Measurements from ENCODE around the gene GIT2.
"Not testable (repeated sequence)": the region's sequence is repeated elsewhere in the genome, so short reads cannot be mapped to it uniquely, and the experiment has no call there.

Gene GIT2

GRCh38 chr12:109993091-109993490 is 3.1 kb downstream of the GIT2 start:
- Histone ChIP-seq H3K4me3 (ENCODE audit: low read depth in 1 of 2, low read length in 2 of 2) (no peak overlapping the region), H3K9me3 (ENCODE audit: low read length) (no peaks in the 10 kb centered on the region), H3K27me3 (ENCODE audit: control insufficient read depth in 1 of 2, insufficient read depth in 2 of 2, low read length in 2 of 2) (no peaks in the 10 kb centered on the region), H3K9ac (ENCODE audit: low read length) (no peak overlapping the region), H3K36me3 (ENCODE audit: insufficient read depth, low read length) (peaks cover 22% of the 10 kb centered on the region), H3K27ac (ENCODE audit: low read depth, low read length) (no peak overlapping the region), H3K4me1 (ENCODE audit: insufficient read depth, low read length) (peaks cover 22% of the 10 kb centered on the region)

DNA sequence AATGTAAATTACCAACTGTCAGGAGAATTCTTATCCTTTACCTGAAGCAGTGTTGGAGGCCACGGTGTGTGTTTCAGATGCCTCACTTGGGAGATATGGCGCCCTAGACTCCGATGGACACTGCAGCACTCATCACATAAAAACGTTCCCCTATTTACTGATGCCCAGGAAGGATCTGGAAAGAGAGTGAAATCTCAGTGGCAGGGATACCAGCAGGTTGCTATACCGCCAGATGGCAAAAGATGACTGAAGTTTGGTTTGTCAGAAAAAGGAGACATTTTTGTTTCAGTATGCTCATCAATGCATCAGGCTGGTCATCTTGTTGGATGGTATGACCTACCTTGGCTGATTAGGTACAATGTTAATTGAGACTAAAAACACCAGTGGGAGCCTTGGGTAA is 4.6 kb downstream of the GIT2 start:
- peaks cover 30% of the 10 kb centered on the region for H3K36me3 ChIP-seq (ENCODE audit: insufficient read depth, low read length)
- no peaks in the 10 kb centered on the region for H3K9me3 ChIP-seq (ENCODE audit: low read length)
- H3K27me3 ChIP-seq (ENCODE audit: control insufficient read depth in 1 of 2, insufficient read depth in 2 of 2, low read length in 2 of 2) = no peaks in the 10 kb centered on the region
- H3K27ac ChIP-seq (ENCODE audit: low read depth, low read length) = no peak overlapping the region
- H3K4me3 ChIP-seq (ENCODE audit: low read depth in 1 of 2, low read length in 2 of 2) = no peak overlapping the region
- H3K4me1 ChIP-seq (ENCODE audit: insufficient read depth, low read length) = peaks cover 19% of the 10 kb centered on the region
- no peak overlapping the region for H3K9ac ChIP-seq (ENCODE audit: low read length)

DNA sequence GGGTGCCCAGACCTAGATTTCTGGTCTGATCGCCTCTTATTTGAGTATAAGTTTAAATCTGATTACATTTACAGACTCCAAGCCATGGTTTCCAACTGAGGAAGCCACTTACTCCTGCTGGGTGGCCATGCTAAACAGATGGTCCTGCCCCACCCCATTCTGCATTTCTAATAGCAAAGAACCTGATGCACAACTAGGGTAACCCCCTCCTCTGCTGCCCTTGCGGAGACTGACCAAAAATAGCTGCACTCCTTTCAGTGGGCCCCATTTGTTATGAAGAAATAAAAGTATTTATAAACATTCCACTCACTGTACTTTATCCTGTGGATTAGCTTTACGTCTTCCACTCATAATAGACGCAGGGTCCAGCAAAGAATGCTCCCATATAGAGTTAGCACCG is 6.8 kb downstream of the GIT2 start:
- no peaks in the 10 kb centered on the region for H3K27me3 ChIP-seq (ENCODE audit: control insufficient read depth in 1 of 2, insufficient read depth in 2 of 2, low read length in 2 of 2)
- H3K9me3 ChIP-seq (ENCODE audit: low read length) = no peaks in the 10 kb centered on the region
- H3K4me3 ChIP-seq (ENCODE audit: low read depth in 1 of 2, low read length in 2 of 2) = no peak overlapping the region
- no peak overlapping the region for H3K27ac ChIP-seq (ENCODE audit: low read depth, low read length)
- H3K9ac ChIP-seq (ENCODE audit: low read length) = no peak overlapping the region
- H3K4me1 ChIP-seq (ENCODE audit: insufficient read depth, low read length) = peaks cover 10% of the 10 kb centered on the region
- peaks cover 39% of the 10 kb centered on the region for H3K36me3 ChIP-seq (ENCODE audit: insufficient read depth, low read length)

- Histone ChIP-seq H3K9ac (ENCODE audit: low read length) (no peak overlapping the region), H3K27ac (ENCODE audit: low read depth, low read length) (no peak overlapping the region), H3K36me3 (ENCODE audit: insufficient read depth, low read length) (peaks cover 41% of the 10 kb centered on the region)
Measured at GRCh38 chr12:109988903-109989302, 7.3 kb downstream of the GIT2 start.

GRCh38 chr12:109988274-109988673 is 7.9 kb downstream of the GIT2 start:
- Histone ChIP-seq H3K27me3 (ENCODE audit: control insufficient read depth in 1 of 2, insufficient read depth in 2 of 2, low read length in 2 of 2) (no peaks in the 10 kb centered on the region), H3K27ac (ENCODE audit: low read depth, low read length) (no peak overlapping the region), H3K9ac (ENCODE audit: low read length) (no peak overlapping the region), H3K9me3 (ENCODE audit: low read length) (no peaks in the 10 kb centered on the region), H3K4me3 (ENCODE audit: low read depth in 1 of 2, low read length in 2 of 2) (no peak overlapping the region), H3K36me3 (ENCODE audit: insufficient read depth, low read length) (peaks cover 47% of the 10 kb centered on the region), H3K4me1 (ENCODE audit: insufficient read depth, low read length) (peaks cover 7% of the 10 kb centered on the region)

More at GRCh38 chr12:109988903-109989302, 7.3 kb downstream of the GIT2 start:
- no peaks in the 10 kb centered on the region for H3K9me3 ChIP-seq (ENCODE audit: low read length)
- H3K4me1 ChIP-seq (ENCODE audit: insufficient read depth, low read length) = peaks cover 7% of the 10 kb centered on the region
- H3K27me3 ChIP-seq (ENCODE audit: control insufficient read depth in 1 of 2, insufficient read depth in 2 of 2, low read length in 2 of 2) = no peaks in the 10 kb centered on the region
- no peak overlapping the region for H3K4me3 ChIP-seq (ENCODE audit: low read depth in 1 of 2, low read length in 2 of 2)

GRCh38 chr12:109987615-109988014 is 8.6 kb downstream of the GIT2 start:
- Histone ChIP-seq H3K9me3 (ENCODE audit: low read length) (no peaks in the 10 kb centered on the region), H3K4me3 (ENCODE audit: low read depth in 1 of 2, low read length in 2 of 2) (no peak overlapping the region), H3K27ac (ENCODE audit: low read depth, low read length) (no peak overlapping the region), H3K27me3 (ENCODE audit: control insufficient read depth in 1 of 2, insufficient read depth in 2 of 2, low read length in 2 of 2) (no peaks in the 10 kb centered on the region), H3K36me3 (ENCODE audit: insufficient read depth, low read length) (peaks cover 53% of the 10 kb centered on the region), H3K4me1 (ENCODE audit: insufficient read depth, low read length) (peaks cover 7% of the 10 kb centered on the region), H3K9ac (ENCODE audit: low read length) (no peak overlapping the region)

- H3K9ac ChIP-seq (ENCODE audit: low read length); H3K27me3 ChIP-seq (ENCODE audit: control insufficient read depth in 1 of 2, insufficient read depth in 2 of 2, low read length in 2 of 2): not testable (repeated sequence)
- peaks cover 63% of the 10 kb centered on the region for H3K36me3 ChIP-seq (ENCODE audit: insufficient read depth, low read length)
Measured at GRCh38 chr12:109986236-109986635, 9.9 kb downstream of the GIT2 start.

DNA sequence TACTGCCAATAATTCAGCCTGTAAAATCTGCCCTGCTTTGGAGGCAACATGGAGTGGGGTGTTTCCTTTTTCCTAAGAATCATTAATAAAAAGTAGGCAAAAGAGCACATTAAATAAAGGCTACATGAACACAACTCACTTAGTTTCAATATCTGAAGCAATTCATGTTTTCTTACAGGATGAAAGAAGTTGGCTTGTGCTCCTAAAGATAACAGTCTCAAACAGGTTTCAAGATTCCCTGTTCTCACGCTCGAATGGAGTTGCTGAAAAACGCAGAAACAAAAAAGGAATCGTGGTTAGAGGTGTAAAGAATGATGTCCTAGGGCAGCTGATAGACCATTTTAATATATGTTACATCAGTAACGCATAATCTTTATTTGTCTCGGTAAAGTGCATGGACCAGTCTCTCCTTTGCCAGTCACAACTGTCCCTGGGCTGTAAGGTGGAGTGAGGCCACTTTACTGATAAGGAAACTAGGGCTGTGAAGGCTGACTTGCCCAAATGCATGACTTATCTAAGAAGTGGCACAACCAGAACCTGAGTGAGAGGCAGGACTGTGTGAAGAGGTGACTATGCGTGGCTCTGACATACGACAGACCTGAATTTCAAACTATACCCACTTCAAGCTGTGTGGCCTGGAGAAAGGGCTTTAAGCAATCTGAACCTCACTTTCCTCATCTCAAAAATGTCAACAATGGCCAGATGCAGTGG is 12.6 kb downstream of the GIT2 start:
- Histone ChIP-seq H3K27me3 (ENCODE audit: control insufficient read depth in 1 of 2, insufficient read depth in 2 of 2, low read length in 2 of 2) (no peaks in the 10 kb centered on the region), H3K4me3 (ENCODE audit: low read depth in 1 of 2, low read length in 2 of 2) (no peak overlapping the region), H3K27ac (ENCODE audit: low read depth, low read length) (no peak overlapping the region), H3K36me3 (ENCODE audit: insufficient read depth, low read length) (peaks cover 68% of the 10 kb centered on the region), H3K9ac (ENCODE audit: low read length) (no peak overlapping the region), H3K9me3 (ENCODE audit: low read length) (no peaks in the 10 kb centered on the region), H3K4me1 (ENCODE audit: insufficient read depth, low read length) (no peaks in the 10 kb centered on the region)

More at GRCh38 chr12:109986236-109986635, 9.9 kb downstream of the GIT2 start:
- H3K4me1 ChIP-seq (ENCODE audit: insufficient read depth, low read length); H3K4me3 ChIP-seq (ENCODE audit: low read depth in 1 of 2, low read length in 2 of 2); H3K27ac ChIP-seq (ENCODE audit: low read depth, low read length); H3K9me3 ChIP-seq (ENCODE audit: low read length): not testable (repeated sequence)

DNA sequence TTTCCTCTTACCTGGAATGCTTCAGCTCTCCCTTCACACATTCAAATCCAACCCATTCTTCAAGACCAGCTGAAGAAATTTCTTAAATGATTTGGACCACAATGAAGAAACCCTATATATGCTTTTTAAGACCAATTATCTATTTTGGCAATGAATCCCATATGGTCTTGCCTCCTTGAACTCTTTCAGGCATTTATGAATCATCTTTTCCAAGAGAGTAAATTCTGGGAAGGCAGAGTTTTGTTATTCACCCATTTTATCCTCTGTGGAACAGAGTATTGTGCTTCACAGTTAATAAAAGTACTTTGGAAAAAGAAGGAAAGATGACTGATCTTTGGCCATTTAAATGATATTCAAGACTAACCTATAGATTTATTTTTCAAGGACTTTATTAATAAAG is 14.0 kb downstream of the GIT2 start:
- H3K27ac ChIP-seq (ENCODE audit: low read depth, low read length) = no peak overlapping the region
- H3K4me1 ChIP-seq (ENCODE audit: insufficient read depth, low read length) = no peaks in the 10 kb centered on the region
- H3K27me3 ChIP-seq (ENCODE audit: control insufficient read depth in 1 of 2, insufficient read depth in 2 of 2, low read length in 2 of 2) = no peaks in the 10 kb centered on the region
- H3K9me3 ChIP-seq (ENCODE audit: low read length) = no peaks in the 10 kb centered on the region
- no peak overlapping the region for H3K4me3 ChIP-seq (ENCODE audit: low read depth in 1 of 2, low read length in 2 of 2)
- peaks cover 56% of the 10 kb centered on the region for H3K36me3 ChIP-seq (ENCODE audit: insufficient read depth, low read length)
- H3K9ac ChIP-seq (ENCODE audit: low read length) = no peak overlapping the region

DNA sequence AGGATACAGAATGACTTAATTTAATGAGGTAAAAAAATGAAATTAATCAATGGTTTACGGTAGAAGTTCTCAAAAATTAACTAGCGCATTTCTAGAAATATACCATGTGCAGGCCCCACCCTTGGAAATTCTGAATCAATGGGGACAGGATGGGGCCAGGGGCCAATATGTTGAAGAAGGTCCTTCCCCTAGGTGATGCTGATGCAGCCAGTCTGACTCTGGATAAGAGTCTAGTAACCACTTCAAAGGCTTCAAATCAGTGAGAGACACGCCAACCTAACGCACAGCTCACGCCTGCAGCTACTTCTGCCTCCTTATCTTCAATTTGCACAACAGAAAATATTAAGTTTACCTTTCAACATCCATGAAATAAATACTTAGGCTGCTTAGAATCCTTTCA is 14.9 kb downstream of the GIT2 start:
- H3K9ac ChIP-seq (ENCODE audit: low read length) = no peak overlapping the region
- H3K9me3 ChIP-seq (ENCODE audit: low read length) = no peaks in the 10 kb centered on the region
- no peaks in the 10 kb centered on the region for H3K4me1 ChIP-seq (ENCODE audit: insufficient read depth, low read length)
- H3K27ac ChIP-seq (ENCODE audit: low read depth, low read length) = no peak overlapping the region
- peaks cover 62% of the 10 kb centered on the region for H3K36me3 ChIP-seq (ENCODE audit: insufficient read depth, low read length)
- H3K4me3 ChIP-seq (ENCODE audit: low read depth in 1 of 2, low read length in 2 of 2) = no peak overlapping the region
- no peaks in the 10 kb centered on the region for H3K27me3 ChIP-seq (ENCODE audit: control insufficient read depth in 1 of 2, insufficient read depth in 2 of 2, low read length in 2 of 2)

DNA sequence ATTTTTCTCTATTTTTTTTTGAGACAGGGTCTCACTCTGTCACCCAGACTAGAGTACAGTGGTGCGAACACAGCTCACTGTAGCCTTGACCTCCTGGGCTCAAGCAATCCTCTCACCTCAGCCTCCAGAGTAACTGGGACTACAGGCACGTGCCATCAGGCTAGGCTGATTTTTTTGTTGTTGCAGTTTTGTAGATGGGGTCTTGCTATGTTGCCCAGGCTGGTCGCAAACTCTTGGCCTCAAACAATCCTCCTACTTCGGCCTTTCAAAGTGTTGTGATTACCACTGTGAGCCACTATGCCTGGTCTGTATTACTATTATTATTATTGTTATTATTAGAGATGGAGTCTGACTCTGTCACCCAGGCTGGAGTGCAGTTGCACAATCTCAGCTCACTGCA is 23.3 kb downstream of the GIT2 start:
- H3K9me3 ChIP-seq (ENCODE audit: low read length) = no peaks in the 10 kb centered on the region
- no peak overlapping the region for H3K4me3 ChIP-seq (ENCODE audit: low read depth in 1 of 2, low read length in 2 of 2)
- no peak overlapping the region for H3K9ac ChIP-seq (ENCODE audit: low read length)
- peaks cover 16% of the 10 kb centered on the region for H3K36me3 ChIP-seq (ENCODE audit: insufficient read depth, low read length)
- no peak overlapping the region for H3K27ac ChIP-seq (ENCODE audit: low read depth, low read length)
- H3K27me3 ChIP-seq (ENCODE audit: control insufficient read depth in 1 of 2, insufficient read depth in 2 of 2, low read length in 2 of 2) = no peaks in the 10 kb centered on the region
- H3K4me1 ChIP-seq (ENCODE audit: insufficient read depth, low read length) = no peaks in the 10 kb centered on the region

GRCh38 chr12:109968801-109969200 is 27.4 kb downstream of the GIT2 start:
- Histone ChIP-seq H3K9me3 (ENCODE audit: low read length) (no peaks in the 10 kb centered on the region), H3K27ac (ENCODE audit: low read depth, low read length) (no peak overlapping the region), H3K4me3 (ENCODE audit: low read depth in 1 of 2, low read length in 2 of 2) (no peak overlapping the region), H3K27me3 (ENCODE audit: control insufficient read depth in 1 of 2, insufficient read depth in 2 of 2, low read length in 2 of 2) (no peaks in the 10 kb centered on the region), H3K9ac (ENCODE audit: low read length) (no peak overlapping the region), H3K36me3 (ENCODE audit: insufficient read depth, low read length) (peaks cover 32% of the 10 kb centered on the region), H3K4me1 (ENCODE audit: insufficient read depth, low read length) (no peaks in the 10 kb centered on the region)
